Dedifferentiated amniotic fluid mesenchymal stem cell (primary cell): ENCODE results near the gene SAG.

ENCODE experiments used
- DNase-seq: peaks from one replicate; pipeline ENCODE4 v3.0.0-alpha.2; 2016; ENCODE audit errors: extremely low spot score

The SAG gene

DNA sequence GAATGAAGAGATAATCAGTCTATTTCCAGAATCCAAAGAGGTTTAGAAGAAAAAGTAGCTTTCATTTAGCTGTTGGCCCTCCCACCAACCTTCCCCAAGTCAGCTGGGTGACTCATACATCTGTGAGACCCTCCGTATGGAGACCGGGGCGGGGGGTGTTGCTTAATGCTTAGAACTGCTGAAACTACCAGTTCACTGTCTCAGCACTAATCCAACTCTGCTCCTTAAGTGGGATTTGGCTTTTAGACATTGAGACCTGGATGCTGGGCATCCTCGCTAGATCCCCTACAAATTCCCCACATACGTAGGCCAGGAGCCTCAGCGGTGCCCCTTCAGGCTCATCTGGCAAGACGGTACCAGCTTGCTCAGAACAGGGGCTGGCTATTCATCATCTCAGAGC is at the start of gene SAG:
TSS of gene SAG (plus strand) at position 252 of the 400 bp plus-strand sequence. CDS start 1,374 bp downstream, outside the sequence.
- no peak for DNase-seq

DNA sequence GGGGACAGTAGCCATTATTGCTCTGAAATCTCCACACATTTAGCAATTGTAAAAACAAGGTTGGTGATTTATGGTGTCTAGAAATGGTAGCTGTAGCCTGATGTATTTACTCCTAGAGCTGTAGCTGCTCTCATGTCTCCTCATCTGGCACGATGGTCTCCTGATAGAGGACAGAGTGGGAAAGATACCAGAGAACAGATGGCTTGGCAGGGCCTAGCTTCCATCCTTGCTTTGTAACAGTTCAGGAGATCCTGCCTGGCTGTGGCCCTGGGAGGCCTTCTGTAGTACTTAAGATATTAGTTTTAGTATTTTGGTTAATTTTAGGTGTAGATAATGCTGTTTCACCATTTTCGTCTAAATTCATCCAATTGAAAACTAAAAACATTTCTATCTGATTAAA is 49.4 kb upstream of the SAG start:
- DNase-seq = no peak

DNA sequence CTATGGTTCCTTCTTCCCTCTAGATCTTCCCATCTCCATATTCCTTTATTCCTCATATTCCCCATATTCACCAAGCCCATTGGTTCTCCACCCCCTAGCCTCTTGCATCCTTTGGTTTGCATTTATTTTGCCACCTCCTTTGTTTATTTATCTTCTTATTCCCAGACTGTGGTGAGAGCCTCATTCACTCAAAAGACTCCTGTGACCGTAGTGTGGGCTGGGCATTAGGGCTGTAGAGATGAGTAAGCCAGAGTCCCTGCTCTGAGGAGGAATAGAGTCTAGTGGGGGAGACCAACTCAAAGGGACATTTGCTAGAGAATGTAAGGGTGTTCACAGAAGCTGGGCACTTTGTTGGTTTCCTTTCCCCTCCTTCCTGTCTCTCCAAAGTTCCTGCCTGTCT is 47.9 kb upstream of the SAG start:
- no peak for DNase-seq

DNA sequence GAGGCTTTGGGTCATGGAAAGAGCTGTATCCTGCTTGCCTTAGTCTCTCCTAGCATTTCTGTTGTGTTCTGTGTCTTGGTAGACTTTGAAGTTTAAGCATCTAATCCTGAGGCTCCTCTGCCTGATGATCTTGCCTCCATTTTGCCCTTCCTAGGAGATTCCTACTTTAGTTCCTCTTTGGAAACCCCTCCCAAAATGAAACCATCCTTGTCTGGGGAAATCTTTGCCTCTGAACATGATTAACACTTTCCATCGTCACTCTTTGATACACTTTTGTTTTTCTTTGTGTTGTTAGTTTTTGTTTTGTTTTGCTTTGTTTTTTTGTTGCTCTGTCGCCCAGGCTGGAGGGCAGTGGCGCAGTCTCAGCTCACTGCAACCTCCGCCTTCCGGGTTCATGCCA is 47.0 kb upstream of the SAG start:
- DNase-seq = no peak

DNA sequence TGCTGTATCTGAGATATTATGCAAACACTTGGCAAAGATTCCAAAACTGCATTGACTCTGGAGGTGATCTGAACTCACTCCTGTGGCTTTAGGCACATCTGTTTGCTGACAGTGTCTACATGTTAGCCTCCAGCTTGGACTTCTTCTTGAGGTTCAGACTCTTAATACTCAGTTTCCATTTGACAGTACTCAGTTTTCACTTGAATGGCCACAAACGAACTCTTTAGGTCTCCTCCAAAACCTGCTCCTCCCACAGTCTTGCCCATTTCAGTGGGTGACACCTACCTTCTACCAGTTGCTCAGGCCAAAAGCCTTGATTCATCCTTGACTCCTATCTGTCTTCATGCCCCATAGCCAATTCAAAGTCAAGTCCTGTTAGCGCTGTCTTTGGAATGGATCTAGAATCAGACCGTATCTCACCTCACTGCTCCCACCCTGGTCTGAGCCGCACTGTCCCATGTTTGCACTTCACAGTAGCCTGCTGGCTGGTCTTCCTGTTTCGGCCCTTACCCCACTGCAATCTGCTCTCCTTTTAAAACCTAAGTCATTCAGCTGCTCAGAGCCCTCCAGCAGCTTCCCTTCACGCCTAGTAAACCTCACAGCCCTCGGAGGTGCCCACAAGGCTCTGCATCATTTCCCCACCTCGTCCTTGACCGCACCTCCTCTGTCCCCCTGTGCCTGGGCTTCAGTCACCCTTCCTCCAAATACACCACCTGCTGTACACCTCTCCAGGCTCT is 45.6 kb upstream of the SAG start:
- DNase-seq = no peak

DNA sequence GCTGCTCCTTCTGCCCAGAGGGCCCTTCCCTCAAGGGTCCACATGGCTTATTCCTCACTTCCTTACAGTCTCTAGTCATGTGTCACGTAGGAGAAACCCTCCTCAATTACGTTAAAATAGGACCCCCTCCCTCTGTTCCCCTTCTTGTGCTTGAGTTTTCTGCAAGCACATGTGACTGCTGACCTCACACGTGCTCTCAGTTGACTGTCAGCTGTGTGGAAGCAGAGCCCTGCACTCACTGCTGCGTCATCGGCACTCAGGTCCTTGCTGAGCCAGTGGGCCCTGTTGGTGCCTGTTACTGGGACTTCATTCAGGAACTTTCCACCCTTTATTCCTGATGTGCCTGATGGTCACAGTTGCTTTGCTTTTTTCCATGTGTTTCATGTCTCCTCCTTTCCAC is 45.1 kb upstream of the SAG start:
- no peak for DNase-seq

DNA sequence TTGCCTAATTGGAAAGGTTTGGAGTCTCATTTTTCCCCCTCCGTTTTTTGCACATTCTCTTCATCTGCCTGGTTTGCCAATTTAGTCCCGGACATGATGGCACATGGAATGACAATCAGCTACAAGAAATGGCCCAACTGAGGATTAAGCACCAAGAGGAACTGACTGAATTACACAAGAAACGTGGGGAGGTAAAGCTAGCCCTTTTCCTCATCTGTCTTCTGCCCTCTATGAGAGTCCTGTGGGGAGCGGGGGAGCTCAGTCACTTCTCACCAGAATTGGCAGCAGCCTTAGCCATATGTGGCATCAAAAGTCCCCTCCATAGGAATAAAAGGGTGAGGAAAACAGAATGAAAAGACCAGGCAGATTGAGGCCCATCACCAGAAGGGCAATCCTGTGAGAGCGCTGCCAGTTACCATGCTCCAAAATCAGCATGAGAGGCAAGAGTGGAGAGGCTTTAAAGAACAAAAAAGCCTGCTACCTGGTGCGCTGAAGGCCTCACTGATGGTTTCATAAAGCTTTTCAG is 44.5 kb upstream of the SAG start:
- DNase-seq = no peak

DNA sequence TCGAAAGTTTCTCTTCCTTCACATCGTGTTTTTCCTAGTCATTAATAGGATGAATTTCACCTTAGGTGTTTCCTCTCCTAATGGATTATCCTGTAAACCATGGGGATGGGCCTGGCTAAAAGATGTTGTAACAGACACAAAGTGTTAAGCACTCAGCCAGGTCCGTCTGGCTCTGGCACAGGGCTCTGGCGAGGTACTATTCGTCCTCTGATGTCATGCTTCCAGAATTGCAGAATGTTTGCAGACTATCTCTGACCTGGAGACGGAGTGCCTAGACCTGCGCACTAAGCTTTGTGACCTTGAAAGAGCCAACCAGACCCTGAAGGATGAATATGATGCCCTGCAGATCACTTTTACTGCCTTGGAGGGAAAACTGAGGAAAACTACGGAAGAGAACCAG is 42.9 kb upstream of the SAG start:
- no peak for DNase-seq

DNA sequence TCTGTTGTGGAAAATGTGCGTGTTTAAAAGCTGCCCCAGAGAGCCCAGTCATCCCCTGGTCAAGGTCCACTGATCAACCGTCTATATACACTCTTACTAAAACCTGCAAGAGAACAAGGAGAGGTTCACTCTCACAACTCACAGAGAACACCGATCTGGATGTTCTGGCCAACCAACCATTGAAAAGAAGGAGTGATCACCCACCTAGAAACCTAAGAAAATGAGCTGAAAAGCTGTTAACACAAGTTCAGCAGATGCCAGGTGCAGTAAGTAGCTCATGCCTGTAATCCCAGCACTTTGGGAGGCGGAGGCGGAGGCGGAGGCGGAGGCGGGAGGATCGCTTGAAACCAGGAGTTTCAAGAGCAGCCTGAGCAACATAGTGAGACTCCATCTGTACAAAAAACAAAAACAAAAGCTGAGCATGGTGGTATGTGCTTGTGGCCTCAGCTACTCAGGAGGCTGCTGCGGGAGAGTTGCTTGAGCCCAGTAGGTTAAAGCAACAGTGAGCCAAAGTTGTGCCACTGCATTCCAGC is 41.7 kb upstream of the SAG start:
- no peak for DNase-seq

DNA sequence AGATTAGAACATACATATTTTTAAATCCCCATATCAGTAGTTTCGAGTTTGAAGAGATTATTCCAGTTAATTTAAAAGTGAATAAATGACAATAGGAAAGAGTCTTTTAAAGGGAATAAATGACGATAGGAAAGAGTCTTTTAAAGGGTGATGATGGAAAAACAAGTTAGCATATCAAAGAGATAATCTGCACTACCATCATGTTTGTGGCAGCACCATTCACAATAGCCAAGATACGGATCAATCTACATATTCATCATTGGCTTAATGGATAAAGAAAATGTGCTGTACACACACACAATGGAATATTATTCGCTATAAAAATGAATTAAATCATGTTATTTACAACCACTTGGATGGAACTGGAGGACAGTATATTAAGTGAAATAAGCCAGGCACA is 41.1 kb upstream of the SAG start:
- DNase-seq = no peak

DNA sequence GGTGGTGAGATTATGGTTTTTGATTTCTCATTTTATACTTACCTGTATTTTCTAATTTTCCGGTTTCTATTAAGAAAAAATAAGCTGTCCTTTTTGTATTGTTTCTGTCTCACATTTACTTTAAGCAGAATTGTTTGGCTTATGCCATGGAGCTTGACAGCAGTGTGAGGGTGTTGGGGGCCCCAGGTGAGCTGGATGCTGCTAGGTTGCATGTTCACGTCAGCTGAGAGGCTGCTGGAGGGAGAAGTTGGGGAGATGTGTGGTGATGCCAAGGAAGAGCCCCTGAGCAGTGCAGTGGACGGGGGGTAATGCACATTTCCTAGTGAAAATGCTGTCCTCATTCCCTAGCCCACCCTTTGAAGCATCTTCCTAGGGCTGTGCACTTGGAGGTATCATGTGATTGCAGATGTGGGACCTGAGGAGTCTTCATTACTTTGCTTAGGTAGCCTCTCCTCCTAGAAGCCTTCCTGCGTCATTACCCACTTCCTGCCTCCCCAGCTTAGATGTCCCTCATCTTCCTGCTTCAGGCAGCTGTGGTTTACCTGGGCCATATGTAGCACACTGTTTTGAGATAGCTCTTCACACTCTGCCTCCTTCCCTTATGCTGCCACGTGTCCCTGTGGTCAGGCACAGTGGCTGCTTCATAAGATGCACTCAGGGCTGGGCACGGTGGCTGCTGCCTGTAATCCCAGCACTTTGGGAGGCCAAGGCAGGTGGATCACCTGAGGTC is 39.9 kb upstream of the SAG start:
- no peak for DNase-seq

DNA sequence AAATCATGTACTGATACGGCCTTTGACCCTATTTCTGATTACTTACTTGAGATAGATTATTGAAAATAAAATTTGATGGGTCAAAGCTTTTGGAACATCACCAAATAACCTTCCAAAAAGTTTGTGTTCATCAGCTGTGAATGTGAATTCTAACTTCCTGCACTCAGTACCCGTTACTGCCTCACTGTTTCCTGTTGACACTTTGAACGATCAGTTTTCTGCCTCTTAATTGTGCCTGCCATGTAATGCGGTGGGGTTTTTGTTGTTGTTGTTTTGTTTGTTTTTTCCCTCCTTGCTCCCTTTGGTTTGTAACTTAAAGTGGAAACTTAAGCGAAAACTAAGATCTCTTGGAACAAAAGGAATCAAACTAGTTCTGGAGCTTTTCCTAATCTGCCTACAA is 37.2 kb upstream of the SAG start:
- no peak for DNase-seq

DNA sequence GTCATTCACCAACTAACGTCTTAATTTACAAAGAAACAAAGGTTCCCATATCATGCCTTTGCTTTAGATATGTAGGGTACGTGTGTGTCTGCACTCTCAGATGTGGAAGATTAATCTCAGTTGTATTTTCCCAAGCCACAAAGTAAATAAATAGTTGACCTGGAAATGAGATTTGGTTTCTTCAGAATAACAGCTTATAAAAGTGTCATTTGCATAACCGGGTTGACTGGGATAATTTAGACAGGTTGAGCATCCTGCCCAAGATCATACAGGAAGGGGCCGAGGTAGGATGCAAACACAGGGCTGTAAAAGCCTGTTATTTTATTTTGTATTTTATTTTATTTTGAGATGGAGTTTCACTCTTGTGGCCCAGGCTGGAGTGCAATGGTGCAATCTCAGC is 36.7 kb upstream of the SAG start:
- no peak for DNase-seq

DNA sequence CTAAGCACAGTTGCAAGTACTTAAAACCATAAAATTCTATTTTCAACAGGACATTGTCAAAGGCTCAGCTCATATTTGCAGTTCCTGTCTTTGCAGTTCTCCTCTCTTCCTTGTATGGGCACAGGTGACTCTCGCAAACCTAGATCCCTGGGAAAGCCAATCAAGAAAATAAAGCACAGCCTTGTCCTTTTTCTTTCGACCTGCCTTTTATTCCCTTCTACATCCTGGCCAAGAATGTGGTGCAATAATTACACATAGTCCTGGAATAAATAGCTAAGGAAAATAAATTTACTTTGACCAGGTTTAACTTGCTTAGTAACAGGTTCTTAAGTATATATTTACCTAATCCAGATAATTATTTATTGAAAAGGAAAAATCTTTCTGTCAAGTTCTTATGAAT is 35.9 kb upstream of the SAG start:
- no peak for DNase-seq

DNA sequence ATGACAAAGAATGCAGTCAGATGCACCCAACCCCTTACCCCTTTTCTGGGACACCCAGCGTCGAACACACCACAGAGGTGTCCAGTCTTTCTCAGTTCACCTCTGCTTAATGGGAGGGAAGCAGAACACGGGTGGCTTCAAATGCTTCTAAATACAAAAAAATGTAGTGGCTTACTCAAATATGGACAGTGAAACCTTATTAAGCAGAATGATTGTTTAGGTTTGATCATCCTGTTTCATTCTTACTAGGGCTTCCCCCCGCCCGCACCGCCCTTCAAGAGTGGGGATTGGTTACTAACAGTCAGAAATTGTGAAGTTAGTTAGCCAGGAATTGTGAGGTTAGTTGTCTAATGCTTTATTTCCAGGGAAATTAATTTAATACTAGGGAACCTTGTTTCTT is 34.5 kb upstream of the SAG start:
- no peak for DNase-seq

DNA sequence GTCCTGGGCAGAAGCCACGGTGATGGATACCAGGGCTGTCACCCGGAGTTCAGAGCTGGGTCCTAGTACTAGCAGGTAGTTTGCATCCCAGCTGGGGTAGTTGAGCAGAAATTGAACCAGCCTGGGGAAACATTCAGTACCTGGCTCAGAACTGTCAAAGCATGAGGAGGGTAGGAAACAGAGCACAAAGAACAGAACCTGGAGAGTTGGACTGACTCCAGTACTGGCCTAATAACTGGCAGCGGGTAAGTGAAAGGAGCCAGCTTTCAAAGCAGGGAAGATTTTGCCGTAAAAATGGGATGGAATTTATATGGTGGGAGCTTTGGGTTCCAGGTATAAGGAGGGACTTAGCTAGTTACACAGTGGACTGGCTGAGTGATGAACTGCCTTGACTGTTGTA is 32.4 kb upstream of the SAG start:
- DNase-seq = no peak

DNA sequence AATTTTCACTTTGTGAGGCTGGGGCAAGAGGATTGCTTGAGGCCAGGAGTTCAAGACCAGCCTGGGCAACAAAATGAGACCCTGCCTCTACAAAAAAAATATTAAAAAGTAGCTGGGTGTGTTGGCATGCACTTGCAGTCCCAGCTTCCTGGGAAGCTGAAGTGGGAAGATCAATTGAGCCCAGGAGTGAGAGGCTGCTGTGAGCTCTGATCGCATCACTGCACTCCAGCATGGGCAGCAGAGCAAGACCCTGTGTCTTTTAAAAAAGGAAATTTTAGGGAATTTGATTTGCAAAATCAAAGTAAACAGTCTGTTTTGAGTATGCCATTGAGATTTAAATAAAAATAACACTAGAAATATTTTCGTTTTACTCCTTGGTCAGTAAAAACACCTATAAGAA is 28.7 kb upstream of the SAG start:
- no peak for DNase-seq

DNA sequence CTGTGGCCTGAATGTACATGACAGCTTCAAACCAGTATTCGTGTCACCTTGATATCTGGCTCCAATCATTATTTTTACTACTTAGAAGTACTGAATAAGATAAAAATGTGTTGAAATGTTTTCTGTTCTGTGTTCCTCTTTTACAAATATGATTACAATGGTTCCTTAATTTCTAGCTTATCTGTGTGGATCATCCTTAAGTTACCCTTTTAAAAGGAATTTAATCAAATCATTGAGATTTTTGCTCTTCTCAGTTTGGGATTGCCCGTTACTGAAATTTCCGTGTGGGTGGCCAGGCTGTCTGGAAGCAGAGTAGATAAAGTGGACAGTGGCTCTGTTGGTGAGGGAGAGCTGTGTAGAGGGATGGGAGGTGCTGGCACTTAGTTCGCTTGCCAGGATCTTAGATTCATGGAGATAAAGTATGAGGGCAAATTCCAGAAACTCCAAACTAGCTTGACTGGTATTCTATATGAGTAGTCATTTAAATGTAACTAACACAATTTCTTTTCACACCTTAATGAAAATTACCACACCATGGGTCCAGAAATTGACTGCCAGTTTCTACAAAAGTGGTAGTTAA is 27.4 kb upstream of the SAG start:
- DNase-seq = no peak

DNA sequence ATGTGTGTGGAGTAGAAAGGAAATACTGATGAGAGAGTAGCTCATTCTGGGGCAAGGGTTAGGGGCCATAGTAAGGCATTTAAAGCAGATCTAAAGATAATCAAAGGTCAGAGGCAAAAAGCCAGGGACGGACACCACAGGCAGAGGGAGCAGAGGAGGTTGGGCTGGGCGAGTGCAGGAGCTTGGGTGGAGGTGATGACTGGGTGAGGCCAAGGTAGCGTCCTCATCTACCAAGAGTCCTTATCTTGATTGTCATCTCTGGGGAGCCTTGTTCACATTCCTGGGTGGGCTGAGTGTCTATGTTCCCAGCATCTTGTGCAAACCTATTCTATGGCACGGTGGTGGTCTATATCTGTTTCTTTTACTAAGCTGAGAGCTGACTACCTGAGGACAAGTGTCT is 26.1 kb upstream of the SAG start:
- no peak for DNase-seq

DNA sequence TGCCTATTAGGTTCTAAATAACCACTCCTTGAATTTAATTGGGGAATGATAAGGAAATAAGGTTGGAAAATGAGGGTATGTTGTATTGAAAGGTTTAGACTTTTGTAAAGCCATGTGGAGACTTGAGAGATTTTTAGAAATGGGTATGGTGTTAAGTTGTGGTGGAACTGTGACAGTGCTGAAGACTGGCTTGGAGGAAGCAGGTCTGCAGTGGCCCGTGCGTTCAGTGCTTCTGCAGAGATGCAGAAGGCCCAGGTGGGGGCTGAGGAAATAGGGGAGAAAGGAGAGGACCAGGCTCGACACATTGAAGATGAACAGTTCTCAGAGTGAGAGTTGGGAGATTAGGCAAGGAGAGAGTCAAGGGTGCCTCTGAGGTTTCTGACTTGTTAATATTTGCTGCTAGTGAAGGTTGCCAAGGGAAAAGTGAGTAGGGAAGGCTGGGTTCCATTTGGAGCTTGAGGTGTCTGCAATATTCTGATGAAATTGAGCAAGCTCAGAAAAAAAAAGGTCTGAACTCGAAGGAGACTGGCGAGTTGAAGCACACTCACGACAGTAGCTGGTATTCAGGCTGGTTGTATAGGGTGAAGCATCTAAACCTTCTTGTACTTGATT is 25.5 kb upstream of the SAG start:
- no peak for DNase-seq

DNA sequence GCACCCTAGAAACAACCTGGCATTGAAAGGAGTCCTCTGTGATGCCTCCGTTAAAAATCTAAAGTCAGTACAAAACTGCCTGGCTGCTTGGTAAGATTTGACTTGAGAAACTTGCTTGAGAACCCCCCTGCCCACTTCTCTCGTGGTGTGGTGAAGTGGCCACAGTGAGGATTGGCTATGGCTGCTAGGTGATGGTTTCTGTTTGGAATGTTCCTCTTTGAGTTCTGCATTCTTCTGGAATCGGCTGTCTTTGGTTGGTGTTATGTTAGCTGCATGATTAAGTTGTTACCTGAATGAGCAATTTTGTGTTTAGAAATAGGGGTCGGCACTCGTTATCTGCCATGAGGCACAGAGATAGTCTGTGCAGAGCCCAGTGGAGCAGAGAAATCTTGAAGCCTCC is 21.7 kb upstream of the SAG start:
- DNase-seq = no peak

DNA sequence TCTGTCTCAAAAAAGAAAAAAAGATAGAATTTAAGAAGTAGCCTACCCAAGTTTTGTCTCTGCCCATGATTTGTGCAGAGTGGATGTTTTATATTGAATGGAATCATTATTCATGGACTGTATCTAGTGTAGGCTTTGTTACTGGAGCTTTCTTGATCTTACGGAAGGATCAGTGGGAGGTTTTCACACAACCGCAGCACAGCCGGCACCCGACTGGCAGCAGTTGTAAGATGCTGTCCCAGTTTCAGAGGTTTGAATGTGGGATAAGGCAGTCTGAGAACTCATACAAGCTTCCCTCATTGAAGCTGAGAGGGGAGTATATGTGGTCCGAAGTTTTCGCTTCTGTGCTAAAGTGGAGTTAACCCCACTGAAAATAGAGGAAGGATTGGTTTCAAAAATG is 19.7 kb upstream of the SAG start:
- no peak for DNase-seq
